ENCODE measurements around the gene SLC9A9. TPM values are rescaled to one million over a fixed set of nuclear protein-coding genes. Genes with fewer than 3 reads are reported as not detected.

SLC9A9 gene
- total RNA-seq, 3 donors from 2014 or later: 6.2 to 17.3 (median 7.8) TPM

GRCh38 chr3:143263852-143264513 lies 584.3 kb downstream of the SLC9A9 start:
- Histone ChIP-seq H3K4me3 (no peak overlapping the region), H3K27ac (no peak overlapping the region), H3K9me3 (no peaks in the 10 kb centered on the region), H3K27me3 (no peaks in the 10 kb centered on the region), H3K4me1 (peaks cover 0 to 6% of the 10 kb centered on the region in 2 donors), H3K36me3 (no peaks in the 10 kb centered on the region)
- TF ChIP-seq, protein P1, sequence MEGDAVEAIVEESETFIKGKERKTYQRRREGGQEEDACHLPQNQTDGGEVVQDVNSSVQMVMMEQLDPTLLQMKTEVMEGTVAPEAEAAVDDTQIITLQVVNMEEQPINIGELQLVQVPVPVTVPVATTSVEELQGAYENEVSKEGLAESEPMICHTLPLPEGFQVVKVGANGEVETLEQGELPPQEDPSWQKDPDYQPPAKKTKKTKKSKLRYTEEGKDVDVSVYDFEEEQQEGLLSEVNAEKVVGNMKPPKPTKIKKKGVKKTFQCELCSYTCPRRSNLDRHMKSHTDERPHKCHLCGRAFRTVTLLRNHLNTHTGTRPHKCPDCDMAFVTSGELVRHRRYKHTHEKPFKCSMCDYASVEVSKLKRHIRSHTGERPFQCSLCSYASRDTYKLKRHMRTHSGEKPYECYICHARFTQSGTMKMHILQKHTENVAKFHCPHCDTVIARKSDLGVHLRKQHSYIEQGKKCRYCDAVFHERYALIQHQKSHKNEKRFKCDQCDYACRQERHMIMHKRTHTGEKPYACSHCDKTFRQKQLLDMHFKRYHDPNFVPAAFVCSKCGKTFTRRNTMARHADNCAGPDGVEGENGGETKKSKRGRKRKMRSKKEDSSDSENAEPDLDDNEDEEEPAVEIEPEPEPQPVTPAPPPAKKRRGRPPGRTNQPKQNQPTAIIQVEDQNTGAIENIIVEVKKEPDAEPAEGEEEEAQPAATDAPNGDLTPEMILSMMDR (IDR thresholded peaks at IDR 0.05): no peak
- TF ChIP-seq POLR2AphosphoS5 (IDR thresholded peaks at IDR 0.05): no peak
- TF ChIP-seq POLR2A (IDR thresholded peaks at IDR 0.05): no peak
- intact Hi-C loops (cut with DNase I; ENCODE audit: low total_unique reads): no loop called here
- DNase-seq (ENCODE audit: low spot score in 2 of 2): no peak

DNA sequence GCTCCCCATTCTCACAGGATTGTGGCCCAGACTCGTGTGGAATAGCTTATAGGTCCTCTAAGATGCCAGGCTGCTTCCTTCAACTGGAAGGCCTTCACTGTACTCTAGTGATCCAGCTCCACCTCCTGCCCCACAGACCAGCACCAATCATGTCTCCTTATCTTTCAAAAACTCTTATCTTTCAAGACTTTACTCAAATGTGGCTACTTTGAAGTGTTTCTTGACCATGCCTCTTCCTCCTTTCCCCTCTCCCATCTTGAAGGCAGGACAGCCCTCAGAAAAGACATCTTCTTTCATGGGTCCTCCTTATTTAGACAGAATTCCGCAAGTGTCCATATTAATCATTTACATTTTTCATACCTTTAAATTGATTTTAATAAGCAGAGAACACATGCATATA lies 586.4 kb downstream of the SLC9A9 start:
- DNase-seq (ENCODE audit: low spot score in 2 of 2): no peak
- Histone ChIP-seq H3K36me3 (no peaks in the 10 kb centered on the region), H3K9me3 (no peaks in the 10 kb centered on the region), H3K4me3 (no peak overlapping the region), H3K4me1 (peaks cover 0 to 6% of the 10 kb centered on the region in 2 donors), H3K27ac (no peak overlapping the region), H3K27me3 (no peaks in the 10 kb centered on the region)
- intact Hi-C loops (cut with DNase I; ENCODE audit: low total_unique reads): no loop called here
- TF ChIP-seq POLR2A (IDR thresholded peaks at IDR 0.05) (no peak), POLR2AphosphoS5 (IDR thresholded peaks at IDR 0.05) (no peak)
- TF ChIP-seq, protein P1 (IDR thresholded peaks at IDR 0.05): no peak

- no peaks in the 10 kb centered on the region for H3K36me3 ChIP-seq
- H3K4me3 ChIP-seq: no peak overlapping the region
- TF ChIP-seq POLR2A (IDR thresholded peaks at IDR 0.05) (no peak), POLR2AphosphoS5 (IDR thresholded peaks at IDR 0.05) (no peak)
- no peaks in the 10 kb centered on the region for H3K9me3 ChIP-seq
- H3K27me3 ChIP-seq: no peaks in the 10 kb centered on the region
- intact Hi-C loops (cut with DNase I; ENCODE audit: low total_unique reads): no loop called here
- no peak for DNase-seq (ENCODE audit: low spot score in 2 of 2)
- H3K4me1 ChIP-seq: no peaks in the 10 kb centered on the region
- H3K27ac ChIP-seq: no peak overlapping the region
Observed at GRCh38 chr3:143258692-143259091, 589.6 kb downstream of the SLC9A9 start.

- Histone ChIP-seq H3K27me3 (no peaks in the 10 kb centered on the region), H3K4me1 (no peaks in the 10 kb centered on the region), H3K36me3 (no peaks in the 10 kb centered on the region), H3K27ac (no peak overlapping the region), H3K4me3 (no peak overlapping the region), H3K9me3 (no peaks in the 10 kb centered on the region)
- intact Hi-C loops (cut with DNase I; ENCODE audit: low total_unique reads): no loop called here
- no peak for TF ChIP-seq POLR2A (IDR thresholded peaks at IDR 0.05)
- TF ChIP-seq, protein P1 (IDR thresholded peaks at IDR 0.05): no peak
- no peak for TF ChIP-seq POLR2AphosphoS5 (IDR thresholded peaks at IDR 0.05)
- no peak for DNase-seq (ENCODE audit: low spot score in 2 of 2)
Observed at GRCh38 chr3:143256416-143256815, 591.9 kb downstream of the SLC9A9 start.

DNA sequence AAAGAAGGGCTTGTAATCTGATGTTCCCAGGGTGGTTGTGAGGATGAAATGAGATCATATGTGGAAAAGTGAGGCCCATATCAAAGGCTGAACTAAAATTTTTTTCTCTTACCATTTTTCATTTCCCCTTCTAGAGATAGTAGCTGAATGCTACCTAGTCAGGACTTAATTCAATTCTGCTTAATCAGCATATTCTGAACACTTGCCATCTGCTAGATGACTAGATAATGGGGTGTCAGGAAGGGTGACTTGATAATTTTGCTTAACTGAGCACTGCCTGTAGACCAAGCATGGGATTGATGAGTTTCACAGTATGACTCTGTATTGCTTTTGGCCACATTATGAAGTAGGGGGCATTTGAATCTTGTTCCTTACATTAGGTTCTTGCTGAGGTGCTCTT lies 592.5 kb downstream of the SLC9A9 start:
- Histone ChIP-seq H3K4me1 (no peaks in the 10 kb centered on the region), H3K36me3 (no peaks in the 10 kb centered on the region), H3K9me3 (no peaks in the 10 kb centered on the region), H3K27me3 (no peaks in the 10 kb centered on the region), H3K4me3 (no peak overlapping the region), H3K27ac (no peak overlapping the region)
- no peak for TF ChIP-seq POLR2A (IDR thresholded peaks at IDR 0.05)
- TF ChIP-seq, protein P1 (IDR thresholded peaks at IDR 0.05): no peak
- no peak for TF ChIP-seq POLR2AphosphoS5 (IDR thresholded peaks at IDR 0.05)
- intact Hi-C loops (cut with DNase I; ENCODE audit: low total_unique reads): no loop called here
- DNase-seq (ENCODE audit: low spot score in 2 of 2): no peak

All from breast epithelium (tissue), 4 donors.